HFF-Myc (cell line): ENCODE measurements around the gene NCAPG2.

Source experiments
- DNase-seq: peaks from one replicate; pipeline ENCODE4 v3.0.0-alpha.2; 2011; ENCODE audit warnings: low read depth; ENCODE audit errors: extremely low read depth
- H3K4me3 ChIP-seq: replicated peaks from 2 replicates; pipeline ENCODE4 v1.5.1; 2011; ENCODE audit warnings: low read depth, mild to moderate bottlenecking, control low read depth, low read length
- TF ChIP-seq, protein P1 (sequence below): IDR thresholded peaks from 2 replicates; pipeline ENCODE4 v1.5.1; 2012; ENCODE audit warnings: mild to moderate bottlenecking, low read depth, low read length, control low read depth; ENCODE audit errors: missing control alignments

NCAPG2 gene

DNA sequence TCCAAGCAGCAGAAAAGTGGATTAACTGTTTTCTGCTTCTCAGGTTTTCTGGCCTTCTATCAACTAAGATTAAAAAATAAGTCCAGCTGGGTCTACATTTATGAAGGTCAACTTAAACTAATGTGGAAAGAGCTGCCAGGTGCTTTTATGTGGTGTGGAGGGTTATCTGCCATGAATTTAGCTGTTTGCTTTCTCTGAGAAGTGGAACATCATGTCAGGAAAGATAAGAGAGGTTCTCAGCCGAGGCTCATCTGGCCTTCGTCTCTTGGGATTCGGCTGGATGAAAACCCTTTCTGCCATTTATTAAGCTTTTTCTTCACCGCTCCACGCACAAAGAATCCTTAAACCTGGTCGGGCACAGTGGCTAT, 122.5 kb downstream of the NCAPG2 start:
- DNase-seq: no peak
- TF ChIP-seq, protein P1, sequence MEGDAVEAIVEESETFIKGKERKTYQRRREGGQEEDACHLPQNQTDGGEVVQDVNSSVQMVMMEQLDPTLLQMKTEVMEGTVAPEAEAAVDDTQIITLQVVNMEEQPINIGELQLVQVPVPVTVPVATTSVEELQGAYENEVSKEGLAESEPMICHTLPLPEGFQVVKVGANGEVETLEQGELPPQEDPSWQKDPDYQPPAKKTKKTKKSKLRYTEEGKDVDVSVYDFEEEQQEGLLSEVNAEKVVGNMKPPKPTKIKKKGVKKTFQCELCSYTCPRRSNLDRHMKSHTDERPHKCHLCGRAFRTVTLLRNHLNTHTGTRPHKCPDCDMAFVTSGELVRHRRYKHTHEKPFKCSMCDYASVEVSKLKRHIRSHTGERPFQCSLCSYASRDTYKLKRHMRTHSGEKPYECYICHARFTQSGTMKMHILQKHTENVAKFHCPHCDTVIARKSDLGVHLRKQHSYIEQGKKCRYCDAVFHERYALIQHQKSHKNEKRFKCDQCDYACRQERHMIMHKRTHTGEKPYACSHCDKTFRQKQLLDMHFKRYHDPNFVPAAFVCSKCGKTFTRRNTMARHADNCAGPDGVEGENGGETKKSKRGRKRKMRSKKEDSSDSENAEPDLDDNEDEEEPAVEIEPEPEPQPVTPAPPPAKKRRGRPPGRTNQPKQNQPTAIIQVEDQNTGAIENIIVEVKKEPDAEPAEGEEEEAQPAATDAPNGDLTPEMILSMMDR: no peak
- no peak overlapping the region for H3K4me3 ChIP-seq

DNA sequence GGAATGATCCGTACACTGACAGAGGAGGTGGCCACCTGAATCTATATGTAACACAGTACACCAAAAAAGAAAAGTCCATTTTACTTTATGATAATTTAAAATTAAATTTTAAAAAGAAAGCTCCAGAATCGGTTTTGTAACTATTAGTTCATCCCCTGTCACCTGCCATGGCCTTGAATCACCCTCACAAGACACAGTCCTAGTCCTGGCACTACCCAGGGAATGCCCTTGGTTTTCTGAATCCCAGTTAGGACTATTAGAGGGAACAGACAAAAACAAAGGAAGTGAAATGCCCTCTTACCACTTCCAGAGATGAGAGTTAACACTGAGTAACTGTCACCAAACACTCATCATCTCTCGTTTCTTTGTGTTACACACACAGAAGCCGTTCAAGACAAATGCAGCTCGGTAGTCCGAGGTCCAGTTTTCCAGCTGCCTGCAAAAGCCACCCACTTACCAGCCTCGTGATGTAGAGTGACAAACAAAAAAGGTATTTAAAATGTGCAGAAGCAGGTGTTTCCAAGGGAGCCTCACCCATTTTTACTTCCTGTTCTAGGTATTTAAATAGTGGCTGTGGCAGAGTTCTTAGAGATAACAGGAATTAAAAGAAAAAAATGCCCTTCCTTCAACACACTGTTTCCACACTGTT, 123.0 kb downstream of the NCAPG2 start:
- TF ChIP-seq, protein P1: no peak
- no peak for DNase-seq
- H3K4me3 ChIP-seq: no peak overlapping the region
